Measurements from ENCODE around the gene PI4K2A.
A peak's percentile ranks its signal among the peaks of the same experiment; 100 is the strongest.
"Not testable (repeated sequence)": the region's sequence is repeated elsewhere in the genome, so short reads cannot be mapped to it uniquely, and the experiment has no call there.

Gene PI4K2A

GRCh38 chr10:97675222-97675621, 34.8 kb downstream of the PI4K2A start:
- DNase-seq, result no peak

- DNase-seq, result no peak
Measured at GRCh38 chr10:97676770-97677581, 36.5 kb downstream of the PI4K2A start.

DNA sequence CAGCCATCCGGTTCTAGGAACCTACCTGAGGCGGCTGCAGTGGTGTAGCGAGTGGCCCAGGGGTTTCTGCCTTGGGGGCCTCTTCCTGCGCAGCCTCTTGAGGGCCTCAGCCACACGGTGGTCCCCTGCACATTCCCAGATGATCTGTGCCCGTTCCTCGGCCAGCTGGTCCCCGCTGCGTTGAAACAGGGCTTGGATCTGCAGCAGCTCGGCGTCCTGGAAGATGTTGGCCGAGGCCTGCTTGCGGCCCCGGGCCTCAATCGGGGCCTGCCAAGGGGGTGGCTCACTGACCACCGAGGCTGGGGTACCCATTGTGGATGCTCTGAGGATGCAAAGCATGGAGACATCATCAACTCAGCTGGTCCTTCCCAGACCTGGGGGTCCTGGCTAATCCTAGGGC, 39.1 kb downstream of the PI4K2A start:
- DNase-seq, result no peak

- DNase-seq, result no peak
Measured at GRCh38 chr10:97682042-97682441, 41.6 kb downstream of the PI4K2A start.

DNA sequence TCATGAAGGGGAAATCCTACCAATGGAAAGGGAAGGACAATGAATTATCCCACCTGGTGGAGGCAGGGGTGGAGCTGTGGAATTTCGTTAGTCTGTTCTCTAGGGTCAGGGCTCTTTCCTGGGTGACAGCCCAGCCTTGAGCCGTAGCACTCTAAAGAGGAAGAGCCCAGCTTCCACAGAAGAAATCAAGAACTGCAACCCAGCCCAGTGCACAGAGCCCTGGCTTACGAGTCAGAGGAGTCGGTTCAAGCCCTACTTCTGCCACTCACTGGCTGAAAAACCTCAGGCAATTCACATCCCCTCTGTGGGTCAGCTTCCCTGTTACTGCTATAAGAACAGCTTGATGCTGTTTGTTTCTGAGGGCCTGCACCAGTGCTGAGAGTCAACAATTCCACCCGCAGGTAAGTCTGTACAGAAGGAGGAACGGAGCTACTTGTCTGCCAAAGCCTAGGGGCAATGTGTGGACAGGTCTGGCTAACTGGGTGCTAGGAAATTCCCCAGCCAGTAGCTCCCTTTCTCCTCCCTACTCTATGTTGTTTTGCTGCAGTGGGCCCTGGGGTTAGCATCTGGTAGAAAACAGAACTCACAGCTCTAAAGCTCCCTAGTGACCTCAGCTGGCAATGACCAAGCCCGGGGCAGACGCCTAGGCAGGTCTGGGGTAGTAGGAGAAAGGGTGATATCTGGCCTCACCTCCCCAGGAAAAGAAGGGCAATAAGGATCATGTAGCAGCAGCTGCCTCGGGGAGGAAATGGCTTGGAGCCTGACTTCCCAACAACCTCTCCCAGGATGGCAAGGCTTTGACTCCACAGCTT, 43.3 kb downstream of the PI4K2A start:
- no peak for DNase-seq

- not testable (repeated sequence) for DNase-seq
Measured at GRCh38 chr10:97684368-97684713, 43.9 kb downstream of the PI4K2A start.

- no peak for DNase-seq
Measured at GRCh38 chr10:97684866-97685394, 44.5 kb downstream of the PI4K2A start.

- DNase-seq, result no peak
Measured at GRCh38 chr10:97685395-97685958, 45.0 kb downstream of the PI4K2A start.

GRCh38 chr10:97686301-97686961, 46.0 kb downstream of the PI4K2A start:
- no peak for DNase-seq

GRCh38 chr10:97686962-97687784, 46.7 kb downstream of the PI4K2A start, which contains the start of gene AVPI1:
Gene AVPI1, minus strand, starts transcription at chr10:97687241. Its CDS starts 7,336 bp downstream, at chr10:97679905.
- peak; percentile 62 for DNase-seq

DNA sequence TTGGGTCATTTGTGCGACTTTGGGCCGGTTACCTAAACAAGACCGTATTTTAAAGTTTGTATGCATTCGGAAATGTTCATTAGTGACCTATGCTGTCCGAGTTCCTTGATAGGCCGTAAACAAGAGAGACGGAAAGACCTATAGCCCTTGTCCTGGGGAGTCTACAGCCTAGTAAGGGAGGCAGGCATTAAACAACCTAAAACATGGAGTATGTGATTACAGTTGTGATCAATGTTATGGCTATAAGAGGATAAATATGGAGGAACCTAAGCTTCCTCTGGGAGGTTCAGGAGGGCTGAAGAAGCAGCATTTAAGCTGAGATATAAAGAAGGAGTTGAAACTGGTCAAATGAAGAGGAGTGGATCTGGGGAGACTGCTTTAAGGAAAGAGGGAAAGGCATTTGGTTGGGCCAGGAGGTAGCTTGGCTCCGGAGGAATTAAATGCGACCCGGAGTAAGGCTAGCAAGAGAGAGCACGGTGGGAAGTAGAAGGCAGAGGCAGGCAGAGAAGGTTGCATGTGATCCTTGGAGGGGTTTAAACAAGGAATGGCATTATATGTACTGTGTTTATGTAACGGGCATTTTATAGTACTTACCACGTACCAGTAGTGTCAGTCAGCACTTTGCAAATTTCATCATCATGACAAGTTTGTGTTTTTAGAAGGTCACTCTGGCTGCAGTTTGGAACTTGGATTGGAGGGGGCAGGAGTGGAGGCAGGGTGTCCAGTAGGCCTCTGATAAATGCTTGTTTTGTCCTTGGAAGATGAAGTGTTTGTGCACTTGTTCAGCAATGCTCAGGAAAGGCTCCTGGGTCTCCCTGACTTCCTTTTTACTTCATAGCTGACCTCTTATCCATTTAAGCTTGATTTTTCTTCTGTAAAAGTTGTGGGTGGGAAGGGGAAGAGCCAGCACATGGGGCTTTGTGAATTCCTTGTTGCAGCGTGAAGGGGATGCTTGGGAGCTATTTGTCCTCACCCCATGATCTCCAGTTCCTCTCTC, 47.6 kb downstream of the PI4K2A start:
- DNase-seq, result no peak

DNA sequence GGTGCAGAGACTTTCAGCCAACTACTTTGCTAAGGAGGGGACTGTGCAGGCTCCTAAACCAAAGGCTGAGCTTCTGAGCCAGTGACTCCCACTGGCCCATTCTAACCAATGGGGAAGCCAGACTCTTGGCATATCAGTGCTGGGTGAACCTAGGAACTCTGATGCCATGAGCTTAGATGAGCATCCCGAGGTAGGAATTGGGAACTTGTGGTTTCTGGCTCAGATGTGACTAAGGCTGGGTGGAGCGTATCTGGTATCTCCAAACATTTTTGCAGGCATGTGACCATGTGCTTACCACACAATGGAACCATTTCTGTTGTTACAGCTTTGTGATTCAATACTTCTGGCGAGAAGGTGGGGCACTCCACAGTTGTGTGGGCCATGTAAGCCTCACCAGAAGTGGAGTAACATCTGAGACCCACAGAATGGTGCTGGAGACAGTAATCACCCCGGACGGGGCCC, 49.1 kb downstream of the PI4K2A start:
- DNase-seq, result no peak

DNA sequence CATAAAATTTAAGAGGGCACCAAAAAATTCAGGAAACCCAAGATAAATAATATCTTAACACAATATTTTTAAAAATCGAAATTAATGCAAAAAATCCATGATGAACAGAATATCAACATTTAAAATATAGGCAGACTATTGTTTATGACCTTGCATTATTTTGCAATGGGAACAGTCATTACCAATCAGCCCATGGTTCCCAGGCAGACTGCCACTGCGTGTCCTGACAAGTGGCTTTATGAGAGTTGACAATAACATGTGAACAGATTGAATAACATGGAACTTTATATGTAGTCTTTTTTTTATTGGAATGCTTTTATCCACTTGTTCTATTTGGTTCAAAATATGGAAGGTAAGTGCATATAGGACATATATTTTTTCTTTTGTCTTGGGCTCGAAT, 49.7 kb downstream of the PI4K2A start:
- no peak for DNase-seq

DNA sequence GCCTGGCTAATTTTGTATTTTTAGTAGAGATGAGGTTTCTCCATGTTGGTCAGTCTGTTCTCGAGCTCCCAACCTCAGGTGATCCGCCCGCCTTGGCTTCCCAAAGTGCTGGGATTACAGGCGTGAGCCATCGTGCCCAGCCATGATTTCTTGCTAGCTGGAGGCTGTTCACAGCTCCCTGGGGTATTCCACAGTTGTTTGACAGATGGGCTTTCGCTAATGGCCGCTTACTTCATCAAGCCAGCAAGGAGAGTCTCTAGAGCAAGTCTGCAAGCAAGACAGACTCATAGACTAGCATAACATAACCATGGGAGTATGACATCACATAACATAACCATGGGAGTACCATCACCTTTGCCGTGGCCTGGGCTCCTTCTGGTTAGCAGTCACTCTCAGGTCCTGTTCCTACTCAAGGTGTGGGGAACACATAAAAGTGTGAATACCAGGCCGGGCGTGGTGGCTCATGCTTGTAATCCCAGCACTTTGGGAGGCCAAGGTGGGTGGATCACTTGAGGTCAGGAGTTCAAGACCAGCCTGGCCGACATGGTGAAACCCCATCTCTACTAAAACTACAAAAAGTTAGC, 57.7 kb downstream of the PI4K2A start:
- DNase-seq, result not testable (repeated sequence)

DNA sequence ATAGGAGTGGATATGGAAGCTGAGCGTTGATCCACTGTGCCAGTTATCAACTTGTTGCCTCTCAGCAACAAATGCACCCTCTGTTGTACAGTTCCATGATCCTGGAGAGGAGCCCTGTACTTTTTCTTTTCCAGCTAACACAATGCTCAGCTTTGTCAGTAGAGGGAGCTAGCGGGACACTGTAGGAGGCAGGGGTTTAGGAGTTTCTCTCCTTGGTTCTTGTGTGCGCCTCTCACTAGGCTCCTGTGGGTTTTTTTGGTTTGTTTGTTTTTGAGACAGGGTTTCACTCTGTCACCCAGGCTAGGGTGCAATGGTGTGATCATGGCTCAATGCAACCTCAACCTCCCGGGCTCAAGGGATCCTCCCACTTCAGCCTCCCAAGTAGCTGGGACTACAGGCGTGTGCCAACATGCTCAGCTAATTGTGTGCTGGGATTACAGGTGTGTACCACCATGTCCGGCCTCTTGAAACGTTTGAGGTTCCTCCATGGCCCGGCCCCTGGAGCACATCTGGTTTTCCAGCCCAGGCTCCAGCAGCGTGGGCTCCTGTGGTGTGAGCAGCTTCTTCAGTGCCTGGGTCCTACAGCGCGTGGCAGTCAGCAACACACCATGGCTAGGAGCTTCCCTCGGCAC, 61.1 kb downstream of the PI4K2A start:
- no peak for DNase-seq

DNA sequence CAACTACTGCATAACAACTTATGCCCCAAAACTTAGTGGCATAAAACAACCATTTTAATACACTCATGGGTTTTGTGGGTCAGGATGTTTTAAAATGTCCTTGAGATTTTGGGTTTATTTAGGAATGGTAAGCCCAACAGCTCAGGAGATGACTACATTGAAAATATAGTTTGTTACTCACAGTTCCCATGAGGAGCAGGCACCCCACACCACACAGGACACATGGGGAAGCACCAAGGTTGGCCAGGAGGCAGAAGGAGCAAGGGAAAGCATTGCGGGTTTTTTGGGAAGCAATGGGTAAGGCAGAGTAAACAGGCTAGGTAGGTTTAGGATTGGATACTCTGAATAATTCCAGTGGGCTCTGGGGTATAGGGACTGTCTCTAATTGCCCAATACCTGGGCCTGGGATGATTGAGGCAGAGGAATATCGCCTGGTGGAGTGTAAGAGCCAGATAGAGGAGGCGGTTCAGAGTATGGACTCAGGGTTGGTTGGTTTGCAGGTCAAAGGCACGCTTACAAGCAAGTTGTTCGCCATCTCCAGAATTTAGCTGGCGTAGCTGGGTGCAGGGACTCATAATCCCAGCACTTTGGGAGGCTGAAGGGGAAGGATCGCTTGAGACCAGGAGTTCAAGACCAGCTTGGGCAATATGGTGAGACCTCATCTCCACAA, 63.1 kb downstream of the PI4K2A start:
- no peak for DNase-seq

DNA sequence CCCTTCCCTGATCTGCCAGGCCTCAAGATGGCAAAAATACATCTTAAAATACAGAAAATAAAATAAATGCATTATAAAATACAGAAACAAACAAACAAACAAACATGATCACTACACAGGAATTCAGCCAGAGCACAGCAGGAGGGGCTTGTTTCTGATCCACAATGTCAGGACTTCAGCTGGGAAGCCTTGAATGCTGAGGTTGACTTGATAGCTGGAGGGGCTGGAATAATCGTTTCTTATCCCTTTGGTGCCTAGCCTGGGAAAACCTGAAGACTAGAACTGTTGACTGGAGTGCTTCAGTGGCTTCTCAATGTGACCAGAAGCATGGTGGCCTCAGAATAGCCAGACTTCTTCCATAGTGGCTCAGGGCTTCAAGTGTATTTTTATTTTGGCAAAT, 63.9 kb downstream of the PI4K2A start:
- DNase-seq, result no peak

DNA sequence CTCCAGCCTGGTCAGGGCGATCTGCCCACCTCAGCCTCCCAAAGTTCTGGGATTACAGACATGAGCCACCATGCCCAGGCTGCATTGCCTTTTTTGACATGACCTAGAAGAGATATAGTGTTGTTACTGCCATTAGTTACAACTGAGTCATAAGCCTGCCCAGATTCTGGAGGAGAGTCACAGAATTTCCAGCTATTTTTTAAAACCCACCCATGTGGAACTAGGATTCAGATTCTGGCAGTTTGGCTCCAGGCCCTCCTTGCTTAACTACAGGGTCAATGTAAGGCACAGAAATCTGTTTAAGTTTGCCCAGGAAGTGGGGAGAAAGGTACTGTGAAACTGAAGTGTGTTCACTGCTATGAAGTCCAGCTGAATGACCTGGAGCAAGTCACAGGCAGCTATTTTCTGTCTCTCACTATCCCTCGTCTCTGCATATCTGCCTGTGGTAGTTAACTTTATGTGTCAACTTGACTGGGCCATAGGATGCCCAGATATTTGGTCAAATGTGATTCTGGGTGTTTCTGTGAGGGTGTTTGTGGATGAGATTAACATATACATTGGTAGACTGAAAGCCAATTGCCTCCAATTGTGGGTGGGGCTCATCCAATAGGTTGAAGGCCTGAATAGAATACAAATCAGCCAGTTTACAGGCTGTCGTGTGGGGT, 64.7 kb downstream of the PI4K2A start:
- DNase-seq, result no peak

Data from NCI-H187 treated with DMSO at 0.1 percent for 48 hours (cell line).